HEK293 (cell line): ENCODE data around the gene IL1RAP.

Experiments used
- HOXA7 ChIP-seq: sonication (generic); formaldehyde crosslinking; IDR thresholded peaks from 2 replicates; pipeline ENCODE4 v1.8.1; 2022; ENCODE audit warnings: missing genetic modification reagents, borderline replicate concordance
- PRDM1 ChIP-seq: fragments of 450-650 bp; formaldehyde crosslinking; IDR thresholded peaks from 2 replicates; pipeline ENCODE4; 2016; ENCODE audit warnings: missing biosample characterization, missing genetic modification characterization
- SCRT2 ChIP-seq: fragments of 450-650 bp; formaldehyde crosslinking; IDR thresholded peaks from 2 replicates; pipeline ENCODE4 v1.5.1; 2016; ENCODE audit warnings: missing biosample characterization, missing genetic modification characterization
- YY1 ChIP-seq: fragments of 450-650 bp; formaldehyde crosslinking; IDR thresholded peaks from 2 replicates; pipeline ENCODE4 v1.5.1; 2018; ENCODE audit warnings: missing biosample characterization, missing genetic modification characterization
- ZBTB17 ChIP-seq: fragments of 450-650 bp; formaldehyde crosslinking; IDR thresholded peaks from 2 replicates; pipeline ENCODE4 v1.5.1; 2016; ENCODE audit warnings: missing biosample characterization, missing genetic modification characterization
- ZNF274 ChIP-seq, 2 experiments: fragments of 200-500 bp in 1 of 2; fragments of 450-650 bp in 1 of 2; sonication (Bioruptor generic) in 1 of 2; formaldehyde crosslinking in 1 of 2; IDR thresholded peaks; 2 replicates each; pipeline versions ENCODE4 v1.5.1 to v1.6.1; 2014 to 2016; ENCODE audit warnings: borderline replicate concordance in 1 of 2, inconsistent platforms in 1 of 2, low read length in 1 of 2, missing biosample characterization in 1 of 2, missing genetic modification characterization in 1 of 2
- ZNF558 ChIP-seq: fragments of 450-650 bp; formaldehyde crosslinking; IDR thresholded peaks from 2 replicates; pipeline ENCODE4 v1.5.1; 2016; ENCODE audit warnings: missing biosample characterization, missing genetic modification characterization
- ZNF629 ChIP-seq: fragments of 450-650 bp; formaldehyde crosslinking; IDR thresholded peaks from 2 replicates; pipeline ENCODE4 v1.5.1; 2017; ENCODE audit warnings: missing biosample characterization, missing genetic modification characterization
- TF ChIP-seq, protein P1 (sequence below): fragments of 450-650 bp; formaldehyde crosslinking; conservative IDR thresholded peaks from 2 replicates; pipeline ENCODE4 v1.5.1; 2016; ENCODE audit warnings: low read depth, missing biosample characterization, missing genetic modification characterization
- TF ChIP-seq, protein P2 (sequence below): fragments of 450-650 bp; formaldehyde crosslinking; IDR thresholded peaks from 2 replicates; pipeline ENCODE4 v1.5.1; 2016; ENCODE audit warnings: missing biosample characterization, missing genetic modification characterization

DNA sequence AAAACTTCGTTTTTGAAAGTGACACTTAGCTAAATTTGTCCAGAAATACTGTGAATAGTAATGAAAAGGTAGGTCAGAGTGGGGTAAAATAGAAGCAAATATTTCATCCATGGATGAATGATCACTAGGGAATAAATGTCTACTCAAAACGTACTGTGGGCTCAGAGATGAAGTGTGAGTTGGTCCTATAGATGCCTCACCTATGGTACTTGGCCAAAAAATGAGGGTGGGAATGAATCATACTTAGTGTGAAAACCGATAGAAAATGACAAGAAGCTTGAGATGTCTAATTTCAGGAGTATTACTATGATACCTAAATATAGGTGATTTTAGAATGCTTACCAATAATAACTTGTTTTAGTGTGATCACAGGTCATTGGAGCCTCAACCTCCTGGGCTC, 192.7 kb downstream of the IL1RAP start:
- TF ChIP-seq, protein P1, sequence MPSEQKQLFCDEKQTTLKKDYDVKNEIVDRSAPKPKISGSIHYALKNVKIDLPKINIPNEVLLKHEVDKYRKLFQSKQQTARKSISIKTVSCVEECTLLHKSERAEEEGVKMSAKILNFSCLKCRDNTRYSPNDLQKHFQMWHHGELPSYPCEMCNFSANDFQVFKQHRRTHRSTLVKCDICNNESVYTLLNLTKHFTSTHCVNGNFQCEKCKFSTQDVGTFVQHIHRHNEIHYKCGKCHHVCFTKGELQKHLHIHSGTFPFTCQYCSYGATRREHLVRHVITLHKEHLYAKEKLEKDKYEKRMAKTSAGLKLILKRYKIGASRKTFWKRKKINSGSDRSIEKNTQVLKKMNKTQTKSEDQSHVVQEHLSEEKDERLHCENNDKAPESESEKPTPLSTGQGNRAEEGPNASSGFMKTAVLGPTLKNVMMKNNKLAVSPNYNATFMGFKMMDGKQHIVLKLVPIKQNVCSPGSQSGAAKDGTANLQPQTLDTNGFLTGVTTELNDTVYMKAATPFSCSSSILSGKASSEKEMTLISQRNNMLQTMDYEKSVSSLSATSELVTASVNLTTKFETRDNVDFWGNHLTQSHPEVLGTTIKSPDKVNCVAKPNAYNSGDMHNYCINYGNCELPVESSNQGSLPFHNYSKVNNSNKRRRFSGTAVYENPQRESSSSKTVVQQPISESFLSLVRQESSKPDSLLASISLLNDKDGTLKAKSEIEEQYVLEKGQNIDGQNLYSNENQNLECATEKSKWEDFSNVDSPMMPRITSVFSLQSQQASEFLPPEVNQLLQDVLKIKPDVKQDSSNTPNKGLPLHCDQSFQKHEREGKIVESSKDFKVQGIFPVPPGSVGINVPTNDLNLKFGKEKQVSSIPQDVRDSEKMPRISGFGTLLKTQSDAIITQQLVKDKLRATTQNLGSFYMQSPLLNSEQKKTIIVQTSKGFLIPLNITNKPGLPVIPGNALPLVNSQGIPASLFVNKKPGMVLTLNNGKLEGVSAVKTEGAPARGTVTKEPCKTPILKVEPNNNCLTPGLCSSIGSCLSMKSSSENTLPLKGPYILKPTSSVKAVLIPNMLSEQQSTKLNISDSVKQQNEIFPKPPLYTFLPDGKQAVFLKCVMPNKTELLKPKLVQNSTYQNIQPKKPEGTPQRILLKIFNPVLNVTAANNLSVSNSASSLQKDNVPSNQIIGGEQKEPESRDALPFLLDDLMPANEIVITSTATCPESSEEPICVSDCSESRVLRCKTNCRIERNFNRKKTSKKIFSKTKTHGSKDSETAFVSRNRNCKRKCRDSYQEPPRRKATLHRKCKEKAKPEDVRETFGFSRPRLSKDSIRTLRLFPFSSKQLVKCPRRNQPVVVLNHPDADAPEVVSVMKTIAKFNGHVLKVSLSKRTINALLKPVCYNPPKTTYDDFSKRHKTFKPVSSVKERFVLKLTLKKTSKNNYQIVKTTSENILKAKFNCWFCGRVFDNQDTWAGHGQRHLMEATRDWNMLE (tag by site-specific recombination): no peak
- no peak for TF ChIP-seq YY1 (tag by site-specific recombination)
- TF ChIP-seq, protein P2, sequence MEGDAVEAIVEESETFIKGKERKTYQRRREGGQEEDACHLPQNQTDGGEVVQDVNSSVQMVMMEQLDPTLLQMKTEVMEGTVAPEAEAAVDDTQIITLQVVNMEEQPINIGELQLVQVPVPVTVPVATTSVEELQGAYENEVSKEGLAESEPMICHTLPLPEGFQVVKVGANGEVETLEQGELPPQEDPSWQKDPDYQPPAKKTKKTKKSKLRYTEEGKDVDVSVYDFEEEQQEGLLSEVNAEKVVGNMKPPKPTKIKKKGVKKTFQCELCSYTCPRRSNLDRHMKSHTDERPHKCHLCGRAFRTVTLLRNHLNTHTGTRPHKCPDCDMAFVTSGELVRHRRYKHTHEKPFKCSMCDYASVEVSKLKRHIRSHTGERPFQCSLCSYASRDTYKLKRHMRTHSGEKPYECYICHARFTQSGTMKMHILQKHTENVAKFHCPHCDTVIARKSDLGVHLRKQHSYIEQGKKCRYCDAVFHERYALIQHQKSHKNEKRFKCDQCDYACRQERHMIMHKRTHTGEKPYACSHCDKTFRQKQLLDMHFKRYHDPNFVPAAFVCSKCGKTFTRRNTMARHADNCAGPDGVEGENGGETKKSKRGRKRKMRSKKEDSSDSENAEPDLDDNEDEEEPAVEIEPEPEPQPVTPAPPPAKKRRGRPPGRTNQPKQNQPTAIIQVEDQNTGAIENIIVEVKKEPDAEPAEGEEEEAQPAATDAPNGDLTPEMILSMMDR (tag by site-specific recombination): no peak
- TF ChIP-seq HOXA7 (CRISPR knock-in tag): no peak
- no peak for TF ChIP-seq ZNF558 (tag by site-specific recombination)
- TF ChIP-seq SCRT2 (tag by site-specific recombination): no peak
- no peak for TF ChIP-seq ZBTB17 (tag by site-specific recombination)
- no peak for TF ChIP-seq ZNF274 (IDR thresholded peaks at IDR 0.05; ENCODE audit: low read length)
- no peak for TF ChIP-seq ZNF274 (tag by site-specific recombination; IDR thresholded peaks at IDR 0.05; ENCODE audit: borderline replicate concordance)
- no peak for TF ChIP-seq PRDM1 (tag by site-specific recombination)
- no peak for TF ChIP-seq ZNF629 (tag by site-specific recombination)
